NCI-H82 (cell line): ENCODE measurements around the gene NELFB.

Source experiments
- DNase-seq: peaks from one replicate; lab custom pipeline; 2025; lab: John Stamatoyannopoulos, UW

The NELFB gene

DNA sequence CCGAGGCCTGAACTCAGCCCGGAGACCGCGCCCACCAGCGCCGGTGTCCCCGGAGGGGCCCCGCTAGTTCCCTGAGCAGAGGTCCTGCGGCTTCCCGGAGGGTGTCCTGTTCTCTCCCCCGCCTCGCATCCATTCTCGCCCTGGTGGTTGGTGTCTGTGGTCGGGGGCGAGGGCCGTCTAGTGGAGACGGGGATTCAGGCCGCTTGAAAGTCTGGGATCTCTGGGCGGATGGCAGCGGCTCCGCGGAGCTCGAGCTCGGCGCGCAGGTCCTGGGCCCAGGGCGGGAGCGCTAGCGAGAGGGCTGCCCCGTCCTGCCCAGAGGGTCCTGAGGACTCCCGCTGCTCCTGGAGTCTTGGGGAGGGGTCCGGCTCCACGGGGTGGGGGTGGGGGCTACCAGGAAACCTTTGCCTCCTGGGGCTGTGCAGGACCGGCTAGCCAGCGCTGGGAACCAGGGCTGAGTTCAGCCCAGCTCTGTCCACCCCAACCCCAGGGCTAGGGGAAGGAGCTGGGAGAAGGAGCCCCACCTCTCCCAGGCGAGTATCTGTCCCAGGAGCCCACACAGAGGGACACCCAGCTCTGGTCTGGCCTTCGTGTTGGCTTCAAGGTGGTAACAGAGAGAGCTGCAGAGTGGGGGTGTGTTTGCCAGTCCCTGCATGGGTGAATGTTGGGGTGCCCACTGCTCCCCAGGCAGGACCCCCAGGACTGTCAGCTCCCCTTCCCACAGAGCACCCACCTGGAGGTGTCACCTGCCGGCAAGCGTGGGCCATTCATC lies 26.4 kb downstream of the NELFB start:
- DNase-seq, result no peak

DNA sequence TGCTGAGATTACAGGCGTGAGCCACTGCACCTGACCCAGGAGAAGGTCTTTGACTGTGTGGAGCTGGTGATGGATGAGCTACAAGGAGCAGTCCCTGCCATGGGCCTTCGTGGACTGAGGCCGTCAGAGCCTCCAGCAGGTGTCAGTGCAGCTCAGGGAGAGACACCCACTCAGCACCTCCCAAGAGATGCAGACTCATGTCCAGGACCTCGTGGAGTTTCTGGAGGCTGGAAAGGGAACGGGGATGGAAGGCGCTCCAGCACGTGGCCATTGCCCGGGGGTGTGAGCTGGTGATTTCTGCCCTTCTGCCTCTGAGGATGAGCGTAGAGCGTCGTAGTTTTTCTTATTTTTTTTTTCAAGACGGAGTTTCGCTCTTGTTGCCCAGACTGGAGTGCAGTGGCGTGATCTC lies 31.9 kb downstream of the NELFB start:
- peak; percentile 88 for DNase-seq

- no peak for DNase-seq
Observed at GRCh38 chr9:137293094-137293481, 38.0 kb downstream of the NELFB start.

GRCh38 chr9:137293482-137294090 lies 38.5 kb downstream of the NELFB start:
- no peak for DNase-seq

- peak; percentile 70 for DNase-seq
Observed at GRCh38 chr9:137294091-137294680, 39.1 kb downstream of the NELFB start.

- DNase-seq, result no peak
Observed at GRCh38 chr9:137294681-137295237, 39.6 kb downstream of the NELFB start.

DNA sequence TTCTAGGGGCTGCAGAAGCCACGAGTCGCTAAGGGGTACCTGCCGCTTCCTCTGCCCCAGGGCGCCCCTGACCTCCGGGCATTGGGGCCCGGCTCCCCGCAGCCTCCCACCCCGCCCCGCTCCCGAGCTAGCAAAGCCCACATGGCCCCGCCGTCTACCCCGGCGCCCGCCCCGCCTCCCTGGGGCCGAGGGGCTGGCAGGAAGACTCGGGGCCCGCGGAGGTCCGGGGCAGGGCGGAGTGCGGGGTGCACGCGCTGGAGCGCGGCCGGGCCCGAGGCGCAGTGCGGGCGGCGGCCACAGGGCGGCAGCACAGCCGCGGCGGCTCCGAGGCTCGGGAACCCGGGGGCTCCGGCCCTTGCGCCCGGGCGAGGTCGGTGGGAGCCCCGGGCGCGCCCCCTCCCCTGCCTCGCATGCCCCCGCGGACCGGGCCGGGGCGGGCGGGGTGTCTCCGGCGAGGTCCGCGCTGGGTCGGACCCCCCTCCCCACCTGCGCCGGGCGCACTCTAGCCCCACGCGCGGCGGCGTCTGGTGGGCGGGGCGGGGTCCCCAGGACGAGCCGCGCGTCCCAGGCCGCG lies 40.2 kb downstream of the NELFB start:
- peak; percentile 45 for DNase-seq

GRCh38 chr9:137295849-137296669 lies 40.9 kb downstream of the NELFB start:
- peak; percentile 38 for DNase-seq

DNA sequence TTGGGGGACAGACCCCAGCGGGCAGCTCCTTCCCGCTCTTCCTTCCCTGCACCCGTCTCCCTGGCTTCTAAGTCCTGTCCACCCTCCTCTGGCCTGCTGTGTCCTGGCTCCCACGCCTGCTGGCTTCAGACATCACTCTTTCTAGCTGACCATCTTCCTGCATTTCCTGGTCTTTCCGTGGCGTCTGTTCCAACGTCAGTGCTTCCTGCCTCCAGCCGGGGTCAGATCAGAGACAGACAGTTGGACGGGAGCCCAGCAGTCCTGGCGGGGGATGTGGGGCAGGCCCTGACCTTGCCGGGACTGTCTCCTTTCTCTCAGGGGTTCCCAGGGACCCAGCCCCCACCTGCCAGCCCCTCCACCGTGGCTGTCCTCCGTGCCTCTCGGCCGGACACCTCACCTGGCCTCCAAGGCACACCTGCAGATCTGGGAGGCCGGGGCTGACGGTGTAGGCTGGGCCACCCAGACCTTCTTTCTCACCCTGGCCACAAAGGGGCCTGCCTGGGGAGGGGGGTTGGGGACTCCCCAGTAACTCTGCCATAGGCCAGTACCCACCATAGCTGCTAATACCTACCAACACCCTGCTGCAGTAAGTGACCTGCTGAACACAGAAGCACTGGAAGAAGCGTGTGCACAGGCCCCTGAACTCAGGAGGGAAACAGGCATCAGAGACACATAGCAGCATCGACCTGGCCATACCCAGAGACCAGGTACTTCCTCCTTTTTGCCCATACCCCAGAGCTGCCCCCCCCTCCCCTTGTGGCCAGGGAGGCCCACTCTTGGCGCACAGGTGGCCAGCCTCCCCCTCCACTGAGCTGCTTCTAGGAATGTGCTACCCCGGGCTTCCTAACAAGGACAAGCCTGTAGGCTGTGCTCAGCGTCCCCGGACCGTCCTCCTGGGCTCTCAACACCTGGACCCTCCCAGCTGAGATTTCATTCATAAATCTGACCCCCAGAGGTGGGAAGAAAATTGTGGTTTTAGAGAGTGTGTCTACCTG lies 41.8 kb downstream of the NELFB start:
- DNase-seq, result peak; percentile 27

- no peak for DNase-seq
Observed at GRCh38 chr9:137297966-137298365, 42.8 kb downstream of the NELFB start.

DNA sequence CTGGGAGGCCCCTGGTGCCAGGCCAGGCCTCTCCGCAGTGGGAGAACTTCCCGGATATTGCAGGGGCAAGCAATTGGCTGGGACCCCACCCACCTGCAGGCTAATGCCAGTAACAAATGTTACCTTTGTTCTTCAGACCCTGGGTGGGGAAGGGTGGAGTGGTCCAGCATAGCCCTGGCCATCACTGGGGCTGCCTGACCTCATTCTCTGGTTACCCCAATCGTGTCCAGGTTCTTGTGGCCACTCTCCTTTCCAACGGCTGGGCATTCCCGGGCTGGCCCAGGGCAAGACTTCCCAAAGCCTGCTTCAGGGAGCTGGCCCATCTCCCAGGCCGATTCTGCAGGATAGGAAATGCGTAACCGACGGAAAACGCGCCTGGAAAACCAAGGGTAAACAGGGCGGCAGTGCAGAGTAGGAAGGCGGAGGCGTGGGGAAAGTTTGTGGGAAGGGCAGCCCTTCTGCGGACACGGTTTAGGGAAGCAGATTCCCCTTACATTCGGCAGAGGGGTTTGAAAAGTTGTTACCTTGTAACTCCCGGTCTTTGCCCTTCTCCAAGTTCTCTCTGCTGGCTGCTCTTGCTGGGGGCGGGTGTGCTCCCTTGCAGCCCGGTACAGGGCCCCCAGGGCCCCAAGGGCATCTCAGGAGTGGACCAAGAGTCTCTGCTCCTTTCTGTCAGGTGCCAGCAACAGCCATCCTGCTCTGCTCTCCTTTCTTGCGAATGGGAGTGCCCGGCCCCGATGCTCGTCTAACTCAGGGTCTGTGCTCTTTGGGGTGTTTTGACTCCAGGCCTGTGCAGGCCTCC lies 43.5 kb downstream of the NELFB start:
- DNase-seq, result no peak

DNA sequence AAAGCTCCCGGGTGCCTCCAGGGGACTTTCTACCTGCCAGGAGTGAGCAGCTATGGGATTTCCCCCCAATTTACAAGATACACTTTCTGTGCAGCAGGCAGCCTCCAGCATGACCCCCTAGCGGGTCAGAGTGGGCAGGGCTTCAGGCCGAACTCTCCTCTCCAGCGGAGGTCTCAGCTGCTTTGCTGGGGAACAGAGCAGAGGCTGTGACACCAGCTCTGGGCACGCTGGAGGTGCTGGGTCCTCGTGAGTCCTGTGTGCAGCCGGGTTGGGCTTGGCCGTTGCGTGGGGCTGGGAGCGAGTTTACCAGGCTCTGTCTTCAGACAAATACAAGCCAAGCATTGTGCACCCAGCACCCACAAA lies 44.1 kb downstream of the NELFB start:
- no peak for DNase-seq

DNA sequence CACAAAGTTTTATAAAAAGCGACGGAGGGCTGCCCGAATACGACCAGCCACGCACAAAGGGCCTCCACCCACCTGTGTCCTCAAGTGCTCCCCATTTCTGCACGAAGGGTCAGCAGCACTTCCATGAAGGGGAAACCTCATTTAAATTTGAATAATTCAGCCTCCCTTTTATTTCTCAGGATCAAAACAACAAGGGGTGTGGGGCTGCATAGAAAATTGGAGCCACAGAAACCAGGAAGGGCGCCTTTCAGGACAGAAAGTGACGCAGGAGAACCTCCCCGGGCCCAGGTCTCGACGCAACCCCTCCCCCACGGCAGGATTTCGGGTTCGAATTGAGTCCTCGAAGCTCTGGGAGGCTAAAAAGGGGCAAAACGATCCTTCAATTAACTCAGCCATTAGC lies 44.8 kb downstream of the NELFB start:
- DNase-seq, result peak; percentile 21

DNA sequence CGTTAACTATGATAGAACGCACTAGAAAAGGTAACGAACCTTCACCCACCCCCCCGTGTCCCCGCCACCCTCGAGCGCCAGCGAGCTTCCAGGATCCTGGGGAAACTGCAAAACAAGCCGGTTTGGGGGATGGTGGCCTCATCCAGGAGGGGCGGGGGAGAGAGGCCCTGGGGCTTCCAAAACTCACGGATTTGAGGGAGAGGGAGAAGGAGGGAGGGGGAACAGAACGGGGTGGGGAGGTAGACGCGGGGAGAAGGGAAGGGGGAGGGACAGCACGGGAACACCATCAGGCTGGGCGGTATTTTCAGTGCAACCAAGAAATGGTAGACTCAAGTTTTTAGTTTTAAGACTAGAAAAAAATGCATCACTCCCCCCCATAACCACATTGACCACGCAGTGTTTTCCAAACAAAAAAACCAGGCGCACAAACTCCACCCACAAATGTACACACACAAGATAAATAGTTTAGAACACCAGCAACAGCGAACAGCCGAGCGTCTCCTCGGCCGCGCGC lies 45.5 kb downstream of the NELFB start:
- peak; percentile 76 for DNase-seq

- DNase-seq, result peak; percentile 62
Observed at GRCh38 chr9:137301081-137301947, 46.2 kb downstream of the NELFB start.

- peak; percentile 93 for DNase-seq
Observed at GRCh38 chr9:137302118-137302448, 47.0 kb downstream of the NELFB start, which contains the start of gene NRARP. TSS of gene NRARP (minus strand) at chr9:137302271. CDS start at chr9:137301928, 343 bp downstream.

GRCh38 chr9:137302449-137303150 lies 47.5 kb downstream of the NELFB start:
- DNase-seq, result peak; percentile 42
